WTC11 (cell line): ENCODE results near the gene ERVW-1.

ENCODE experiments used
- CREB1 ChIP-seq: sonication (generic); formaldehyde crosslinking; IDR thresholded peaks from 2 replicates; pipeline ENCODE4 v1.8.0; 2023; ENCODE audit warnings: mild to moderate bottlenecking, missing genetic modification reagents
- CTCF ChIP-seq: fragments of 200-600 bp; IDR thresholded peaks from 2 replicates; pipeline ENCODE4 v1.8.0; 2022; ENCODE audit warnings: antibody characterized with exemption
- MYBL2 ChIP-seq: sonication (generic); formaldehyde crosslinking; IDR thresholded peaks from 2 replicates; pipeline ENCODE4 v1.8.1; 2023; ENCODE audit warnings: mild to moderate bottlenecking, moderate library complexity, missing genetic modification reagents
- PRDM15 ChIP-seq: sonication (generic); formaldehyde crosslinking; IDR thresholded peaks from 2 replicates; pipeline ENCODE4 v1.8.0; 2022; ENCODE audit warnings: missing genetic modification reagents

GRCh38 chr7:92460109-92460508, 17.6 kb downstream of the ERVW-1 start:
- TF ChIP-seq CREB1 (CRISPR knock-in tag) (no peak), MYBL2 (CRISPR knock-in tag) (no peak), PRDM15 (CRISPR knock-in tag) (no peak), CTCF (no peak)
